ENCODE data around the gene ASRGL1.

Gene ASRGL1

DNA sequence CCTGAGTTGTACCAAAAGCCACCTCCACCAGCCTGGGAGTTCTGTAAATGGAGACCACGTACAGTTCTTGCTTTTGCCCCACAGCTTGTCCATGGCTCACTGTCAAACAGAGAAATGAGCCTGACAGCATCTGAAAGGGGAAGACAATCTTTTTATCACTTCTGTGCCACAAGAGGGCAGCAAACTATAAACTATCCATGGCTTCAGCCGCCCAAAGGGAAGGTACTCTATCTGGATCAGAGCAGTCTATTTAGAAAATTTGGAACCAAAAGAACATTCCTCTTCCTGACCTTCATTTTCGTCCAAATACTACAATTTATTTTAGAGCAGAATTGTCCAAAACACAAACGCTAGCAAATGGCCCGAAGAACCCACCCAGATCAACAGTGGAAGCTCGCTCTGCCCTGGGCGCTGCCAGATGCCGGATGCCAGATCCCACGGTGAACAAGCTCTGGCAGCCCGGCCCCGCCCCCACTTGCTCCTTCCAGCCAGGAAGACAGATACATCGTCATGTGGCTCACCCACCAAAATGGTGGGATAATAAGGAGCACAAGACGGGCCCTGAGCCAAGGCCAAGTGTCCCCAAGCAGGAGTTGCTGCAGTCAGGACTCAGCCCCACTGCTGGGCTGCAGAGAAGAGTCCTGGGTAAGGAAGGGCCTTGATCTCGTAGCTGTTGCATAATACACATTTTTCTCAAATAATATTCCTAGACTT is 57.7 kb downstream of the ASRGL1 start:
- peak; percentile 69 for DNase-seq

DNA sequence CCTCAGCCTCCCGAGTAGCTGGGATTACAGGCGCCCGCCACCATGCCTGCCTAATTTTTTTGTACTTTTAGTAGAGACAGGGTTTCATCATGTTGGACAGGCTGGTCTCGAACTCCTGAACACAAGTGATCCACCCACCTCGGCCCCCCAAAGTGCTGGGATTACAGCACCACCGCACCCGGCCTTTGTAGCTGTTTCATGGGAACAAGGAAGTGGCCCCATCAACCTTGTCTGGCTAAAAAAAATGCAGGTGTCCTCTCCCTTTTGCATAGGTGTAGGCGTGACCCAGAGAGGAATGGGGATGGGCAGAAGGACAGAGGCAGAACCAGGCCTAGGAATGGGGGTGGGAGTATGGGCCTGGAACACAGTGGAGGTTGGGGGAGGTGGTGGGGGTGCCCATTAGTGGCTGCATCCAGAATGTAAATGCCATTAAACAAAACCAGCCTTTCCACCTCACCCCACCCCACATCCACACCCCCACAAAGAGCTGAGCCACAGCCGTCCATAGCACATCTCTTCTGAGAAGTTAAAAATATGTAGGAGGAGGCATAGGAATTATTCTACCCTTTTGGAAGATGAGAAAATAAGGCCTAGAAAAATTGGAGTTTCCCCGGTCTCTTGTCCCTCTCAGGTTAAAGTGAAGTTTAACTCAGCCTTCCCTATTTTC is 58.8 kb downstream of the ASRGL1 start:
- DNase-seq = no peak

DNA sequence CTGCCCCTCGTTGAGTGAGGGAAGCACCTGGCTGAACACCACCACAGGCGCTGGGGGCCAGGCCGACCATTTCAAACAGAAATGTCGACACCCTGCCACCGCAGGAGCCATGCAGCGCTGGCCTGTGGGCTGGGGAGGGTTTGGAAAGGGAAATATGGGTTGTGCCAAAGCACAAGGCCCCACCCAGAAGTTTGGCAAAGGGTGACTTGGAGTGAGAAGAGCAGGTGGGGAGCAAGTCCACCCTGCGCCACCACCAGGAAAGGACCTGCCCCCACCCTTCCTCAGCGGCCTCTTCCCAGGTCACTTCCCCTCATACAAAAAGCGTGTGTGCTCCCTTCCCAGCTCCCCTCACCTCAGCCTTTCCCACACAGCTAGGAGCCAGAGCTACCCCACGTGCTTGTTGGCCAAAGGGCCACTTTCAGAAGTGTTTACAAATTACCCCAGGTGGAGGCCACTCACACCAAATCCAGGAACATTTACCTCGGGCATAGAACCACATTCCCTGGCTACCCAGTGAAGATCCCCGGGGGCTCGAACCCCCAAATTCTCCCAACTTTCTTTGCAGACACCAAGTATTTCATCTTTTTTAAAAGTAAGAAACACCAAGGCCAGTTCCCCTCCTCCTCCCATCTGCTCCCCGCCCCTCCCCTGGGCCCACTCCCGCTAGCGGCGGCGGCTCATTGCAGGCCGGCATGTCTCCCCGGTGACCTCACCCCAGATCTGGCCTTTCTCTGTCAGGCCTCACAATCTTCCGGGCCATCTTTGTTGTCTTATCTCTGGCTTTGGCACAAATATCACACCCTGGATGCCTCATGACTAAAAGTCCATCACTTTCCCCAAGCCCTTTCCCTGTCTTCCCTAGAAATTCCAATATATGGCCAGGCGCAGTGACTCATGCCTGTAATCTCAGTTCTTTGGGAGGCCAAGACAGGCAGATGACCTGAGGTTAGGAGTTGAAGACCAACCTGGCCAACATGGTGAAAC is 61.1 kb downstream of the ASRGL1 start:
- no peak for DNase-seq

DNA sequence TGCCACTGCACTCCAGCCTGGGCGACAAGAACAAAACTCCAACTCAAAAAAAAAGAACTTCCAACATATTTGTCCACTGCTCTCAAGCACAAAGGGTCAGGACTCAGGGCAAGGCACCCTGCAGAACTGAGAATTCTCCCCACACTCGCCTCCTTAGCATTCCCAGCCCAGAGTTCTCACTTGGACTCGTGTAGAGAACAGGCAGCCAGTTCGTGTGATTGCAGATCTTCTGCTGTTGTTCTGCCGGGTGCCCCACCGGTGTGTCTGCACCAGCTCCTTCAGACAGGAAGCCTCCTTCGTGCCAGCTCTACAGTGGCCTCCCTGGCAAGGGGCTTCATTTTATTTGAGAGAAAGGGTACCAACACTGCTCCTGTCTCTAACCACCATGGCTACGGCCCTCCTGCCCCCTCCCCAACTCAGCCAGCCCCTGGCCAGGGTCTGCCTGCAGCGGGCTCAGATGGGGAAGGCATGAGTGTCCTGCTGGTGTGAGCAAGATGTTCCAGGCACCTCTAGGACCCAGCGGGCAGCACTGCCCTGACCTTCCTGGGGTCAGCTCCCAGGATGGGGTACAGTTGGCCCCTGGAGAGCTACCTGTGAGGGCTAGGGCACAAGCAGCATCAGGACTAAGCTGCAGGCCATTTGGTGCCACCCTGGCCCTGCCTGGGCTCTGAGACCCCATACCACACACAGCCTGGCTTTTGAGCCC is 62.1 kb downstream of the ASRGL1 start:
- no peak for DNase-seq

DNA sequence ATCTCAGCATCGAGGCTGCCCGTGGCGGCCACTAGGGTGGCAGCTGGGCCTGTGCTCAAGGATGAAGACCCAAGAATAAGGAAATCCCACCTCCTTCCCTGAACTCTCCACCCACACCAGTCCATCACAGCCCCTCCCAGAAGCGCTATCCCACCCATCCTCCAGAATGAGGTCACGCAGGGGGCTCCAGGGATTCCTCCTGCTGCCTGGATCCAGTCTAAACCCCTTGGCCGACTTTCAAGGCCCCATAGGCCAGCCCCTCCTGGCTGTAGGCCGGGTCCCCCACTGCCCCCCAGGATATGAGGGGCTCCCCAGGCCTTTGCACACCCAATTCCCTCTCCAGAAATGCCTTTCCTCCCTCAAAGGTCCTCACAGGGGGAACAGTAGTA is 62.6 kb downstream of the ASRGL1 start:
- no peak for DNase-seq

DNA sequence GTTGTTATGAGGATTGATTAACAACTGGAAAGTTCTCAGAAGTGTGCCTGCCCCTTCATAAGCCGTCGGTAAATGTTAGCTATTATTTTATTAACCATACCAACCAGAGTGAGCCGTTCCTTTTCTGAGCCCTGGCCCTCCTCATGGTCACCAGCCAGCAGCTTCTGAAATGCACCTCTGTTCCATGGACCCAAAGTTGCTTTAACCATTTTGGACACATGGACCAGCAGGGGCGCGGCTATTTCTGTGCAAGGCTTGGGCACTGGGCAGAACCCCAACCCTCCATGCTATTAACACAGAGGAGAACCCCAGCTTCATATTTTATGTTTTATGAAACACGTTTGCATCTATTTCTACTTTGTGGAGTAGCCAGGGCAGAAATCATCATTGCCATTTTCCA is 63.0 kb downstream of the ASRGL1 start:
- DNase-seq = no peak

DNA sequence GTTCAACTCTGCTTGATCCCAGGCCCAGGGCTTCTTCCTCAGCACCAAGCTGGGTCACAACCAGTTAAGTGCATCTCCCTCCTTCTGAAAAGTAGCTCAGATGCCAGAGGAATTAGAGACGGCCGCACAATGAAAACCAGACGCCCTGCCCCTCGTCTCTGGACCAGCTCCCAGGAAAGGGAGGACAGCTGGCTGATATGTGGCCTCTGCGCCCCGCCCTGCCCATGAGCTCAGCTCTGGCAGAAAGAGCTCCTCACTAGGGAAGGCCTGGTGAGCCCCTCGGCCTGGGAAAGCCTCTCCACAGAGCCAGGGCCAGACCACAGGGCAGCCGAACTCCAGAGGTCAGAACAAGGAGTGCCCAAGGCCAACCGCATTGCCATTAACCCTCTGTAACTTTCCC is 63.5 kb downstream of the ASRGL1 start:
- DNase-seq = no peak

DNA sequence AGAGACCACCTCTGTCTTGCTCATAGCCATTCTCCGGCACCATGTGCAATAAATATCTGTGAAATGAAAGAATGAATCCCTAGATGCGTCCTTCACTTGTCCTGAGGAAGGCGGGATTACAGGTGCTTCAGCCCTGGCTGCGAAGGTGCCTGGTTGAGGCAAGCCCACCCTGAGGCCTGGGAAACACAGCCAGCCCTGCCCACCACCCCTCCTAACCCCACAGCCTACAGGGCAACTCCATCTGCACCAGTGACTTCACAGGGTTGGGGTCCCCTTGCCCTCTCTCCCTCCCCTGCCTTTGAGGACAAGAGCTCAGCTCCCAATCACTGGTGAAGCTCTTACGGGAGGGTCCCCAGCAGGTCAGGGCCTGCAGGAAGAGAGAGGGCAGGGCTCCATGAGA is 64.1 kb downstream of the ASRGL1 start:
- DNase-seq = no peak

DNA sequence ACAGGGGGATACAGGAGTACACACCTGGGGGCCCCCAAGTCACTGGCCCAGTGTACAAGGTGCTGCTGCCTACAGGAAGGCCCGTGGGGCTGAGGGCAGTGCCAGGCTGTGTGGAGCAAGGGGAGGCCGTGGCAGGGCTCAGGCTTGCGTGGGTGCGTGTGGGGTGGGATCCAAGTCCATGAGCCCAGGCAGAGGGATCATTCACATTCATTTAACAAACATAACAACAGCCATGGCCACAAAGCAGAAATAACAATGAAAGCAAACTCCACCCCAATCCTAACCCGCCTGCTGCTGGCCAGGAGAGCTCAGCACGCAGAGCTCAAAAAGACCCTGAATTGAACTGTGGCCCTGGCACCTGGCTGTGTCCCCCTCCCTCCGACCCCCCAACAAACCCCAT is 64.6 kb downstream of the ASRGL1 start:
- DNase-seq = no peak

DNA sequence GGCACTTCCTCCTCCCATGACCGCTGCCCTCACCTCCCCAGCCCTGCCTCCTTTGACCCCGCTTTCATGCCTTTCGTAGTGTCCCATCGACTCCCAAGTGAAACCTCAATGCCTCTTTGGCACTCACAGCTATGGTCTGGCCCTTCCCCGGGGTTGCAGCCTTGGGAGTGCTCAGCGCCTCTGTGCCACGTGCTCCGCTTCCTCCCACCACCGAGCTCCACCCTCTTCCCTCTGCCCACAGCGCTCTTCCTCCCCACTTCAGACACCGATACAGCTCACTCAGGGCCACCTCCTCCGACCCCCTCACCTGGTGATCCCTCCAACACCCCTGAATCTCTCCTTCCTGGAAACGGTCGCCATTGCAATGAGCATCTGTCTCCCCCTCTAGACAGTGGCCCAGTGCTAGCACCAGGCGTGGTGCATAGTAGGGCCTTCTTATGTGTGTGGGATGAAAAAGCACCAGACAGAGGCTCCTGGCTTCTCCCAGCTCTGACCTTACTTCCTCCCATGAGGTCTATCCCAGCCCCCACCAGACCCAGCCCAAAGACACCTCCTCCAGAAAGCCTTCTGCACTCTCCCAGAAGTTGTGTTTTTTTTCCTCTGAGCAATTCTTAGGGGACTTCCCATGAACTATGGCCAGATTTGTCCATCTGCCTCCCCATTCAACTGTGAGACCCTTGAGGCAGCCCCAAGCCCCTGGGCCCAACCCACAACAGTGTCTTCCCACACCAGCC is 65.1 kb downstream of the ASRGL1 start:
- DNase-seq = no peak

DNA sequence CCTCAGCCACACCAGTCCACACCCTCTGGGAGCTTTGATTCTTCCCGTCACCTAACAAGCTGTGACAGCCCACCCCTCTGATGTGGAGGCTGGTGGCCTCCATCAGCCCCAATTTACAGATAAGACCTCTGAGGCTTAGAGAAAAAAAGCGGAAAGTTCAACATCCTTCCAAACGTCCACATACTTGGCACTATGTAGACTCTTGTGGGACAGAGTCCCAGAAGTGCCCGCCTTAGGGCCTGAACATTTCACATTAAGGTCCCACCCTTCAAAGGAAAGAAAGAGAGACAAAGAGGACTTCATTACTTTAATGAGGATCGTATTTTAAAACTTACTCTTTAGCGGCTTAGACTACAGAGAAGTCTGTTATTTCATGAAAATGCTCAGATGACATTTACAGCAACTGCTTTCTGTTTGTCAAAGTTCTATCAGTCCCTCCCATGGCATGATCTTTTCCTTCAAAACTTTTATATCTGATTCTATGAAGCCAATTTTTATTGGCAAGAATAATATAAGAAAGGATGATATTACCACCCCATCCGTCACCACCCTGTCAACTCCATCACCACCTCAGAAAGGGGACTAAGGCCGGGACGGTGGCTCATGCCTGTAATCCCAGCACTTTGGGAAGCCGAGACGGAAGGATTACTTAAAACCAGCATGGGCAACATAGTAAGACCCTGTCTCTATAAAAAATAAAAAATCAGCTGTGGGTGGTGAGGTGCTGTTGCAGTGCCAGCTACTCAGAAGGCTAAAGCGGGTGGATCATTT is 65.9 kb downstream of the ASRGL1 start:
- DNase-seq = no peak

DNA sequence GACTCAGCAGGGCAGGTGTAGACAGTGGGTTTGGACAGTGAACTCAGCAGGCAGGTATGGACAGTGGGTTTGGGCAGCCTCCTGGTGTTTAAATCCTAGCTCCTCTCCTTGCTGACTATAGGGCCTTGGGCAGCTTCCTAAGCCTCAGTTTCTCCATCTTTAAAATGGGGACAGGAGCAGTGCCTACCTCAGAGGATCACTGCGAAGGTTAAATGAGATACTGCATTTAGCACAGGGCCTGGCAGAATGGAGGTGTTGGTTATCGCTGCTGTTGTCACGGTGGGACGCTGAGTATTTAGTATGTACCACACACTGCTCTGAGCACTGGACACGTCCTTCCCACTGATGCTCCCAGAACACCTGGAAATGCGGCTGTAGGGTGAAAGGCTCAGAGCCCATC is 67.2 kb downstream of the ASRGL1 start:
- DNase-seq = no peak

DNA sequence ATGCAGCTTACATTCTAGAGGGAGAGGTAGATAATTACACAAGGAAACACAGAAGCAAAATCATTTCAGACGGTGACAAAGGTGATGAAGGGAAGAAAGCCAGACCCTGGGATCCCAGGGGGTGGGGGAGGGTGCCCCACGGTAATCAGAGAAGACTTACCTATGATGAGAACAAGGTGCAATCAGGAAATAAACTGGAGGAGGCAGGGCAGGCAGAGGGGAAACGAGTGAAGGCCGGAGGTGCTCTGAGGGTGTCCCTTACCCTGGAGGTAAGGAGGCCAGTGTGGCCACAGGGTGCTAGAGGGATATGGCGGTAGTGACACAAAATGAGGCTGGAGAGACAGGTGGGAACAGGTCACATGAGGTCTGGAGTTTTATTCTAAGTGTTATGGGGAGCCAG is 67.7 kb downstream of the ASRGL1 start:
- DNase-seq = no peak

DNA sequence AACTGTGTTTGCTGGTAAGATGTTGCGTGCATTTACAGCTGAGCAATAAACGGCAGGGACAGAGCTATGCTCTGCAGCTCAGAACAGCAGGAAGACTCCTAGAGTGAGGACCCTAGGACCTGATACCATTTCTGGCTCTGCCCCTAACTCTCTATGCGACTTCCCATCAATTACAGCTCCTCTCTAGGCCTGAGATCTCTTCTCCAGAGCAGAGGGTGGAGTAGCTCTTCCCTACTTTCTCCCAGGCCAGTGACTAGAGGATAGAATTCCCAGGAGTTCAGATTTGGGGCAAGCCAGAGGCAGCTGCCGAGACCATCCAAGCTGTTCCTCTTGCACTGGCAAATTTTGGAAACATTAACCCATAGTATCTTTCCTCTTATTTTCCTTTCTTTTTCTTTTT is 68.8 kb downstream of the ASRGL1 start:
- DNase-seq = no peak

DNA sequence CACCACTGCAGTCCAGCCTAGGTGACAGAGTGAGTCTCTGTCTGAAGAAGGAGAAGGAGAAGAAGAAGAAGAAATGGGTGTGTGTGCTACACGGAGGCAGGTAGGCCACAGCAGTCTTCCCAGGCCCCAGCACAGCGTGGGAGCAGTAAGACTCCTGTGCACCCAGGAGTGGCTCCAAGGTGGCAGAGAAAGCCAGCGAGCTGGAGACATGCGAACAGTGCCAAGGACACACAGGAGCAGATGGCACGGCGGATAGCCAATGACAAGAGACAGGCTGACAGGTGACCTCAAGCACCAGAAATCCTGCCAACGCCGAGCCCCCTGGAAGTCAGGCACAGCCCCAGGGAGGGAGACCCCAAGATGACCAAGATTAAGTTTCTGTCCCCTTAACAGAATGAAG is 72.6 kb downstream of the ASRGL1 start:
- DNase-seq = no peak

DNA sequence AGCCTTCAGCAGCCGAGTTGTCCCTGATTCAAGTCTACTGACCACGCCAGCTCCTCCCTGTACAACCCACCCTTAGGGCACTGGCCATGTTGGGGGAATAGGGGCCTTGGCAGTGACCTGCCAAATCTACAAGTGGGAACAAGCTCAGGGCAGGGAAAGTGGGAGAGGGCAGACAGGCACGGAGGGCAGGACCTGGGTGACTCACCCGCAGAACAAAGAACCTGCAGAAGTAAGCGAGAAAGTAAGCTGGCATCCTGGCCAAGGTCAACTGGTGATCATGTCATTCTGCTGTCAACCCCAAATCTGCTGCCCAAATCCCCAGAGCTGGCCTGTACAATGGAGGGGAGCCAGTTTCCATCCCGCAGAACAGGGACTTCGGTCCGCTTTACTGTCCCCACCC is 73.7 kb downstream of the ASRGL1 start:
- no peak for DNase-seq

DNA sequence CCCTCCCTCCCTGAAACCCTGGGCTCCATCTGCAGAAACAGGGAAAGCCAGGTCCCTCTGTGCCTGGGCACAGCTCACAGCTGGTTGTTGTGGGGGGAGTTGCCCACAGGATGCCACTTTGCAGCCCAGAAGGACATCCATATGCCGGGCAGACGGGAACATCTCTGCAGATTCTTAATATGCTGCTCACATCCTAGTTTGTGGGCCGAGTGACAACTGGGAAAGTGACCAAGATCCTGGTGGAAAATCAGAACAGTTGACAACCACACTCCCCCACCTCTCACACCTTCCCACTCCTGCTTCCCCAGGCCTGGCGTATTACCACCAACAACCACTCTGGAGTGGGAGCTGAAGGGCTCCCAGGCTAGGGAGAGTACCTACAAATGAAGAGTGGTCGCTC is 74.3 kb downstream of the ASRGL1 start:
- DNase-seq = no peak

DNA sequence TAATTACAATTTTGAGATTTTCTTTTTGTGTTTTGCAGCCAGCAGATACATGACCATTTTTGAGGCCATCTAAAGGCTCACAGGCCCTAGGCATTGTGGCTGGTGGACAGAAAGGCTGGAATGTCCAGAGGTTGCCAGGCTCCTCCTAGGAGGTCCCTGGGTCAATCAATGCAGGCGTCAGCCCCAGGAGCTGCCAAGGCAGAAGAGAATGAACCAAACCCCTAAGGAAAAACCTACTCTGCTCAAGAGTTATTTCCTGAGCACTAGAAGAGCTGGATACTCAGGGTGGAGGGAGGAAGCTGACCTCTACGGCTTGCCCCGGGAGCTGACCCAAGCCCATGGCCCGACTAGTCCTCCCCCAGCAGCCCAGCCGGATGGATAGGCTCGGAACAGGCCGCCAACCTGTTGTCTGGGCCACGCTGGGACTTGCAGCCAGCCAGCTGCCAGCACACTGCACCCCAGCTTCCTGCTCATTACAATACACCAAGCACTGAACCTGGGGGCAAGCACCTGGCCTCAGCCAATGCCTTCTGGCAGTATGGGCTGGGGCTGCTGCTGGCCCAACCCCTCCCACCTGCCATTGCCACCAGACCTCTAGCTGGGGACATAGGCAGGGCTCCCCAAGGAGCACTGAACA is 75.9 kb downstream of the ASRGL1 start:
- no peak for DNase-seq

DNA sequence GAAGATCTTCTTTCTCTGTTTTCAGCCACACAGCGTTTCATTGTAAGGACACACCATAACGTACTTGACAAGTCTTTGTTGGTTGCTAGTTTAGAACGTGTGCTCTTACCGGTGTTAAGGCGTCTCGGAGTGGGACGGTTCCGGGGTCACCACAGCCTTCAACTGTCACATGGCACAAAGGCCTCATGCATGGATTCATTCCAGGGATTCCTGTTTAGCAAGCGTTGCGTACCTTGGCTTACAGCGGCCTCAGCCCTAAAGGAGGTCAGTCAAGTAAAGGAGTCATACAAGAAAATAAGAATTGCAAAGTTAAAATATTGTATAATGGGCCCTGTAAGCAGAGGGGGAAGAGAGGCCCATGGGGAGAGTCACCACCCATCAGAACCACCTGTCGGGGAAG is 79.3 kb downstream of the ASRGL1 start:
- no peak for DNase-seq

DNA sequence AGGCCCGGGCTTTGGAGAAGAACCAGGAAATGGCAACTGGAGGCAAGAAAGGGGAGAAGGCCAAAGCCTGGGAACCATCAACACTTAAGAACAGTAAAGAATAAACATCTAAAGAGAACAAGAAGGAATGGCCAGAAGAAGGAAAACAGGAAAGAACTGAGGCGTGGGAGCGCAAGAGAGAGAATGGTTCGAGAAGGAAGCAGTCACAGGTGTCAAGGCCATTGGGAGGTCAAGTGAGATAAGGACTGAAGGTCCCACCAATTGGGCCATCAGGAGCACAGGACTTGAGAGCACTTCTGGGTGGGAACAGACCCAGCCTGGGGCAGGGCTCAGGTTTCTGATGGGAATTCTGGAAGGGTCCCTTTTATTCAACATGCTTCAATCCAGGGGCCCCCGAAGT is 80.9 kb downstream of the ASRGL1 start:
- no peak for DNase-seq

DNA sequence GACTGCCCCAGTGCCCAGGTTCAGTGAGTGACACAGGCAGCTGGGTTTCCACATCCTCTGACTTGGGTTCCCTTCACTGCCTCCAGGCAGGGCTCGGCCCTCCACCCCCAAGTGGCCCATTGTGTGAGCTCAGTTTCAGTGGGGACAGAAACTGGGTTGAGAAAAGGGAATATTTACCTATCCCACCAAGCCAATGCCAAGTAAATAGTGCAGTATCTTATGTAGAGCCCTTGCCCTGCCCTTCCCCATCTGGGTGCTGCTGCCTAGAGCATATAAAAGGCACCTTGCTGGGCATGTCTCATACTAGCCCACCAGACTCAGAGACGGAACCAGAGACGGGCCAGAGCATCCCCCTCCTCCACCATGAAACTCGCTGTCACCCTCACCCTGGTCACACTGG is 81.5 kb downstream of the ASRGL1 start, which contains the start of gene SCGB1A1:
Gene SCGB1A1, plus strand, starts transcription at position 301 of the 400 bp plus-strand sequence. Its CDS starts 63 bp downstream, at position 364.
- DNase-seq = no peak
